Measurements from ENCODE around the gene PRKCD.

DNA sequence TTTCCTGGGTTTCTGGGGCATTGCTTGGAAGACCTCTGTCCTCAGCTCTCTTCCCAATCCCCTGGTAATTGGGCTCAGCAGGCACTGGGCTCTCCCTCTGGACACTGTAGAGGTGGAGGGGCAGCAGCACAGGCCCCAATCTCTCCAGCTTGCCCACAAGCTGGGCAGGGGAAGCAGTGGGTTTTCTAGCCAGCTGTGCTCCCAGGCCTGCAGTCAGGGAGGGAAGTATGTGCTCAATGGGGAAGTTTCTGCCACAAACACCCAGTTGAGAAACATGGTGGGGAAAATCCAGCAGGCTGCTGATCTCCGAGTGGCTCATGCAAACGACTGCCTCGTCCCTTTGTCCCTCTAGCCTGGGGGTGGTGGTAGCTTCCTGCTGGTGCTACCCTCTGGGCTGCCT lies 18.0 kb upstream of the PRKCD start:
- TF ChIP-seq, protein P1, sequence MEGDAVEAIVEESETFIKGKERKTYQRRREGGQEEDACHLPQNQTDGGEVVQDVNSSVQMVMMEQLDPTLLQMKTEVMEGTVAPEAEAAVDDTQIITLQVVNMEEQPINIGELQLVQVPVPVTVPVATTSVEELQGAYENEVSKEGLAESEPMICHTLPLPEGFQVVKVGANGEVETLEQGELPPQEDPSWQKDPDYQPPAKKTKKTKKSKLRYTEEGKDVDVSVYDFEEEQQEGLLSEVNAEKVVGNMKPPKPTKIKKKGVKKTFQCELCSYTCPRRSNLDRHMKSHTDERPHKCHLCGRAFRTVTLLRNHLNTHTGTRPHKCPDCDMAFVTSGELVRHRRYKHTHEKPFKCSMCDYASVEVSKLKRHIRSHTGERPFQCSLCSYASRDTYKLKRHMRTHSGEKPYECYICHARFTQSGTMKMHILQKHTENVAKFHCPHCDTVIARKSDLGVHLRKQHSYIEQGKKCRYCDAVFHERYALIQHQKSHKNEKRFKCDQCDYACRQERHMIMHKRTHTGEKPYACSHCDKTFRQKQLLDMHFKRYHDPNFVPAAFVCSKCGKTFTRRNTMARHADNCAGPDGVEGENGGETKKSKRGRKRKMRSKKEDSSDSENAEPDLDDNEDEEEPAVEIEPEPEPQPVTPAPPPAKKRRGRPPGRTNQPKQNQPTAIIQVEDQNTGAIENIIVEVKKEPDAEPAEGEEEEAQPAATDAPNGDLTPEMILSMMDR (IDR thresholded peaks at IDR 0.05), result no peak
- no peak for TF ChIP-seq ZFX (IDR thresholded peaks at IDR 0.05; ENCODE audit: borderline replicate concordance)
